Tibial nerve (tissue), 3 donors: ENCODE data around the gene KIF21A.

Source experiments
- CTCF ChIP-seq, 5 experiments: fragments of 200-600 bp in 3 of 5; fragments of 450-650 bp in 2 of 5; sonication (generic) in 3 of 5; IDR thresholded peaks; one replicate each; pipeline ENCODE4 v1.5.1; 2016 to 2019; ENCODE audit warnings: antibody characterized with exemption in 5 of 5, mild to moderate bottlenecking in 3 of 5, moderate library complexity in 2 of 5
- POLR2A ChIP-seq, 2 donors: fragments of 450-650 bp; IDR thresholded peaks; one replicate each; pipeline ENCODE4 v1.6.1; 2017; ENCODE audit warnings: antibody characterized with exemption in 2 of 2, mild to moderate bottlenecking in 2 of 2, moderate library complexity in 2 of 2

GRCh38 chr12:39294715-39295114 lies 148.2 kb downstream of the KIF21A start:
- TF ChIP-seq CTCF (IDR thresholded peaks at IDR 0.05) (no peak), POLR2A (IDR thresholded peaks at IDR 0.05) (no peak)
